Endometrium (tissue), 2 donors: ENCODE data around the gene ARFGEF2.
A peak's percentile ranks its signal among the peaks of the same experiment; 100 is the strongest.
"Not testable (repeated sequence)": the region's sequence is repeated elsewhere in the genome, so short reads cannot be mapped to it uniquely, and the experiment has no call there.

ENCODE experiments used
- FAIRE-seq: peaks from 2 replicates; lab custom pipeline; 2012; peaks lifted over from hg19 to GRCh38; lab: Jason Lieb, UNC
- donor health status: control.
- donor health status: control.

ARFGEF2 gene

DNA sequence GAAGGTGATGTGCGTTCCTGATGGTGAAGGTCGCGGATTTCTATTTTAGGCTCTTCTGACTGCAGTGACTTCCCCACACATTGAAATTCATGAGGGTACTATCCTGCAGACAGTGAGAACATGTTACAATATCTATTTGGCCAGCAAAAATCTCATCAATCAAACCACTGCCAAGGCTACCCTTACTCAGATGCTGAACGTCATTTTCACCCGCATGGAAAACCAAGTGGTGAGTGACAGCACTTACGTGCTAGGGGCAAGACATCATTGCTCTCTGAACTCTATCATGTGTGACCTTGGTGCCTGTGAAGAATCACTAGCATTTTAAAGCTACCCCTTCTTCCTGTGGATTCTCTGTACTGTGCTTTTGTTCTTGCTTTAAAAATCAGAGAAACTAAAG is 31.1 kb downstream of the ARFGEF2 start:
- no peak for FAIRE-seq

DNA sequence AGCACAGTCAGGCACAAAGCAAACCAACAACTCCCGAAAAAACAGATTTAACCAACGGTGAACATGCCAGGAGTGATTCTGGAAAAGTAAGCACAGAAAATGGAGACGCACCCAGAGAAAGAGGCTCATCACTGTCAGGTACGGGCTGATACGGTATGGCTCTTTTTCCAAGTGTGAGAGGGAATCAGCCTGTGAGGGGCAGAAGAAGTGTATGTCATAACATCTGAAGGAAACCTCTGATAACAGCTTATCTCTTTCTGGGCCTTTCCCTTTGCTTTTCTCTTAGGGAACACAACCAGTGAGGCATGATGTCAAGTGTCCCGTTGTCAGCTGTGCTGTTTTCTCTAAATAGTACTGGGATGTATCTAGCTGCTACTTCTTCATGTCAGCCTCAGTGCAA is 32.1 kb downstream of the ARFGEF2 start:
- no peak for FAIRE-seq

DNA sequence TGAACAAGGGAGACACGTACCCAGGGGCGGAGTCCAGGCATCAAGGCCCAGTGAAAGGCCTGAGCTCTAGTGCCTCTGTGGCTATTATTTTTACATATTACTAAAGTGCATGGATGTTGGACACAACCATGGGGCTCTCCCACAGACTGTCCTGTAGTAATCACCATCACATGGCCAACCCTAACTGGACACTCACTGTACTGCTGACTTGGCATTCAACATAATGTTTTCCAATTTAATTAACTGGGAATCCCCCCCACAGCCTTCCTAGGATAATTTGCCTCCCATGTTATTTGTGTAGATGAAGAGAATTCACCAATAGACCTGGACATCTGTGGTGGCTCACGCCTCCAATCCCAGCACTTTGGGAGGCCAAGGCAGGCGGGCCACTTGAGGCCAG is 34.5 kb downstream of the ARFGEF2 start:
- no peak for FAIRE-seq

DNA sequence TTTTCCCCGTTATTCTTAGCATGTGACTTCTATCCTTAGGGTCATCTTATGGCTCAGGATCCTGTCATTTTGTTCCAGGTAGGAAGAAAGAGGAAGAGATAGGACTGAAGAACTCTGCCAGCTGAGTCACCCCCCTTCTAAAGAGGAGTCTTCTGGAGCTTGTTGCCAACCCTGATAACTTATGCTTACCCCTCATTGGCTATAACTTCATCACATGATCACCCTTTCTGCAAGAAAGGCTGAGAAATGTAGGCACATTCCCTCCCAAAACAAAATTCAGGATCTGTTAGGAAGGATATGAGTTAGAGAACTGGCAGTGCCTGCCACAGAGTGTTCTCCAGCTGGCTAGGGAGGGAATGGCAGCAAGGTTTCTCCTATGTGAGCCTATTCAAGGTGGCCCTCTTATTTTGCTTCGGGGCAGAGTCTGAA is 35.6 kb downstream of the ARFGEF2 start:
- FAIRE-seq: no peak

DNA sequence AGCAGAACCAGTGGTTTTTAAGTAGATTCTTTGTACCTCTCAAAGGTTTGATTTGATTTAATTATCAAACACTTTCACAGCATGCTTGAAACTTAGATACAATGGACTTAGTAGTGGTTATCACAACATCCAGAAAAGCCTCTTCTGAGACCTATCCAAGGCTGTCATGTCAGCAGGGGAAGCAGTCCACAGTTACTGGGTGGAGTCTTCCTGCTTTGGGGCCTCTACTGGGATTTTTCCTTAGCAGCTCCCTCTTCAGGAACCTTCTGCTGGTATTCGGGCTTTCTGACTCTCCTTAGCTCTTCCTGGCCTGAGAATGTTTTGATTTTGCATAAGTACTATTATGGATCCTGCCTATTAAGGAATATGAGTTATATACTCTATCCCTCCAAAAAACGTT is 36.0 kb downstream of the ARFGEF2 start:
- FAIRE-seq: no peak

DNA sequence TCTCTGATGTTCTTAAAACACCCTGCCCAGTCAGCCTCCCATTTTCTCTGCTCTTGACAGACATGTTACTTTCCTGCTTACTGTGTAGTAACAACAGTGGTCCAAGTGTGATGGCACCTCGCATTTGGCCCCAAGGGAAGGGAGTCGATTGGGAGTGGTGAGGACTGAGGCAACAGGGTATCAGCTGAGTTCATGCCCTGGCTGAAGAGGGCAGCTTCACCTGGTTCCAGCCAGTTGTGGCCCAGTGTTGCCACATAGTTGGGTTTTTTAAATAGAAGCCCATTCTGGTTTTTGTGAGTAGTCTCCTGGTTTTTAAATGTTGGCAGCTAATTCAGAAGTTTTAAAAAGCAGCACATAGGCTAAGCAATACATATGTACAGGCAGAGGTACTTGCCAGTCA is 37.2 kb downstream of the ARFGEF2 start:
- FAIRE-seq: no peak

DNA sequence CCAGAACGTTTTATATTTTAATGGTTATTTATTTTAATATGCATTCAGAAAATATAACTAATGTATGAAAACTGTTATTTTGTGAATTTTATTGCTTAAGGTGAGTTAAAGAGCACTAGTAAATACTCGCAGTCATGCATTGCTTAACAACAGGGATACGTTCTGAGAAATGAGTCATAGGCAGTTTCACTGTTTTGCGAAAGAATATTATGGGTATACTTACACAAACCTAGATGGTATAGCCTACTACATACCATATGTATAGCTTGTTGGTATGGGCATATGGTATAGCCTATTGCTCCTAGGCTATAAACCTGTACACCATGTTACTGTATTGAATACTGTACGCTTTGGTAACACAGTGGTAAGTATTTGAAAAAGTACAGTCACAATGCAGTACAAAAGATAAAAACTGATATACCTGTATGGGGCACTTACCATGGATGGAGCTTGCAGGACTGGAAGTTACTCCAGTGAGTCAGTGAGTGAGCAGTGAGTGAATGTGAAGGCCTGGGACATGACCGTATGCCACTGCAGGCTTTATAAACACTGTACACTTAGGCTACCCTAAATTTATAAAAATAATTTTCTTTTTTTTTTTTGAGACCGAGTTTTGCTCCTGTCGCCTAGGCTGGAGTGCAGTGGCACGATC is 38.5 kb downstream of the ARFGEF2 start:
- FAIRE-seq: no peak

DNA sequence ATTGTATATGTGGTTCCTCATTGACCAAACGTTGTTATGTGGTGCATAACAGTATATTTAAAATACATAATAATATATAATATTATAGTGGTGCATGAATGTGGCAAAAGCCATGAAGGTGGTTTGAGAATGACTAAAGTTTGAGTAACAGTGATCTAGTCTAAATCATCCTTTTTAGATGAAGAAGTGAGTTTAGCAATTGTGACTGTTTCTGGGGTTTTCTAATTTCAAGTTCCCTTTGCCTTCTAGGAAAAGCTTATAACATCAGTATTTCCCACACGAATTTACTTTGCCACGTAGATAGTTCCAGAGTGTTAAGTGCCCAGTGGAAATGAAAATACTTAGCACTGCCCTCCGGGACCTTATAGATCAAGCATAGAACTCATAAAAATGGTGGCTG is 40.9 kb downstream of the ARFGEF2 start:
- FAIRE-seq: no peak

DNA sequence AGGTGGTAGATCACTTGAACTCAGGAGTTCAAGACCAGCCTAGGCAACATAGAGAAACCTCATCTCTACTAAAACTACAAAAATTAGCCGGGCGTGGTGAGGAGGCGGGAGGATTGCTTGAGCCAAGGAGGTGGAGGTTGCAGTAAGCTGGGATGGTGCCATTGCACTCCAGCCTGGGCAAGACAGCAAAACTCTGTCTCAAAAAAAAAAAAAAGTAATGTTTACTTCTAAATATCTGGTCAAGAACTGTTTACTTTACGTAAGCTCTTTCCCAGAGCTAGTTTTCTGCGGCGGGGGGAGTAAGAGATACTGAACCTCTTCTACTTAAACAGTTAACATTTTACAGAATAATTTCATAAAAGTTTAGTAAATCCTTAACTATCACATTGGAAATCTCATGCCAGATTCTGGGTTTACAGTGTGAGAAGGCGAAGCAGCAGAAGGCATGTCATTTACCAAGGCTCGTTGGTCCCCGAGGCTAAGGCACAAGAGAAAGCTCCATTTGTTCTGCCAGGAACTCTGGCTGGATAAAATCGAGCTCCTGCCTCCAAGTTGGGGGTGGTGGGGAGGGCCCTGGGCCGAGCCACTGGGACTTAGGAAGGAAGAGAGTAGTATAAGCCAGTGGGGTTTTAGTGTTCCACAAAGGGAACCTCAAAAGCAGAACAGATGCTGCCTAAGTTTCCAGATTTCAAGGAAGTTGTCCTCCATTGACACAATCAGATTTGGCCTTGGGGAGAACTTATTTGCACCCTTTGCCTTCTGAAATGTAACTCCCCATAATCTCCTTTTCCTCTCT is 41.7 kb downstream of the ARFGEF2 start:
- no peak for FAIRE-seq

DNA sequence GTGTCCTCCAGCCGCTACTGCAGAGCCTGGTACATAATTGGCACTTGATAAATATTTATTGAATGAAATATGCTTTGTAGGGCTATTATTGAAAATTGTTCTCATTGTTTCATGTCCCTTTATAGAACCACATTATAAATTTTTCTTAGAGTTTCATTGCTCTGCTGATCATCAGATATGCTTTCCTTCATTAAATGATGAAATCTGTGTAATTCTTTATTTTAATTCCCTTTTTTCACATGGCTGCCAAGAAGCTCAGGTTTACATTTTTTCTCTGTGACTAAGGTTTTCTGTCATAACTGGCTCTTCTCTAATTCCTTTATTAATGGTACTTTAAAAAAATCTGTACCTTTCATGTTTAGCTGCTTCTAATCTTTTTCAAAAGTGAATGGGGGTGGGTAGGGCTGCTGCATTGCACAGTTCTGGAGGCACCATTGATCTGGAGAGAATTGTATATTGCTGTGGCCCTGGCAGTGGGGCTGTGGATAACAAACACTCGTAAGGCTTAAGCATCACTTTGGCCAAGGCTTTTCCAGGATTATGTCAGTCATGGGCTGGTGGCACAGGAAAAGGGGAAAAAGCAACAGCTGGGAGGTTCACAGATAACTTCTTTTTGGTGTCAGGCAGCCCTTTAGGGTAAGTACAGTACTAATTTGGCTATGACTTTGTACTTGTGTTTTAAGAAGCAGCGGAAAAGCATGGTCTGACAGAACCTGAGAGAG is 43.8 kb downstream of the ARFGEF2 start:
- FAIRE-seq: peak; percentile 69

DNA sequence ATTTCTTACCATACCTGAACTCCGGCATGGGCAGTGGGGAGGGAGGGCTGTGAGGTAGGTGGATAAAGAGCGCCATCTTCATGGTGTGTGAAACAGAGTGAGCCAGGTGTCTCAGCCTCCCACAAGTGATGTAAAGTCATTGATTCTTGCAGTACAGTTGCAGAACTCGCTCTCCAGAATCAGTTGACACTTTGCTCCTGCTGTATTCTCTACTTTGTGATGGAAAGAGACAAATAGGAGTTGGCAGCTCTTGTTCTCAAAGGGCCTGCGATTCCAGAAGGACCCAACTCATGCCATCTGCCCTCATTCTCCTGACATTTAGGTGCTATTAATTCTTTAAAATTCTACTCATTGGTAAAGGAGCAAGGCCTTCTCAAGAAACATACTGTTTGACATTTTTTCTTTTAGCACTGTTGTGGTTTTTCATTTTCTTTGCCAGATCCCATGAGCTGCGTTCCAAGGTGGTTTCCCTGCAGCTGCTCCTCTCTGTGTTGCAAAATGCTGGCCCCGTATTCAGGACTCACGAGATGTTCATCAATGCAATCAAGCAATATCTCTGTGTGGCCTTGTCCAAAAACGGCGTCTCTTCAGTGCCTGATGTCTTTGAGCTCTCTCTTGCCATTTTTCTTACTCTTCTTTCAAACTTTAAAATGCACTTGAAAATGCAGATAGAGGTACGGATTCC is 49.3 kb downstream of the ARFGEF2 start:
- FAIRE-seq: no peak

DNA sequence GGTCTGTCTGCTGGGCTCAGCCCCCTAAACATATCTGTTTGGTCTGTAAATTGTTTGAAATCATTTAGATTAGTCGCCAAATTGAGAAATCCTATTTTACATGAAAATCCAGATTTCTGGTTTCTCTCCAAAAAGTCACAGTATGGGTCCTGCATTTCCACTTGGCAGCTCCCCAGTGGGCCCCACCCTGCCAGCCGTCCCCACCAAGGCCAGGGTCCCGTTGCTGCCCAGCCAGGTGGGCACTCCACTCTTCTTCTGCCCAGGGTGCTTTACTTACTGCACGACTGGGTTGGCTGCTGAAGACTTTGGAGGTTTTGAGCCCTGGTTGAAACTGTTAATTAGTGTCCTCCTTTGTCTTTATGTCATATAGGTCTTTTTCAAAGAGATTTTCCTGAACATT is 50.4 kb downstream of the ARFGEF2 start:
- FAIRE-seq: no peak

DNA sequence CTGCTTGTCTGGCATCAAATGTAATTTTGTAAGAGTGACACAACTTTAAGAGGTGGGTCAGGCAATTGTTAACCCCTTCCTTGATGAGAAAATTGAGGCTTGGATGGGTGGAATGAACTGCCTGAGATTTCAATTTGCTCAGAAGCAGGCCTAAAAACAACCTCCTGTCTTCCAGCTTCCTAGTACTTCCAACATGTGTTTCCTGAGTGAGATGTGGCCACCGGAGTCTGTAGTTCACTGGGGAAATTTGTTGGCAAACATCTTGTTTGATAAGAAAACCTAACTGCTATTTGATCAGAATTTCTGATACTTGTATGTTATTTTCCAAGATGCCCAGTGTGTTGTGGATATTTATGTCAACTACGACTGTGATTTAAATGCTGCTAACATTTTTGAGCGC is 51.3 kb downstream of the ARFGEF2 start:
- no peak for FAIRE-seq

DNA sequence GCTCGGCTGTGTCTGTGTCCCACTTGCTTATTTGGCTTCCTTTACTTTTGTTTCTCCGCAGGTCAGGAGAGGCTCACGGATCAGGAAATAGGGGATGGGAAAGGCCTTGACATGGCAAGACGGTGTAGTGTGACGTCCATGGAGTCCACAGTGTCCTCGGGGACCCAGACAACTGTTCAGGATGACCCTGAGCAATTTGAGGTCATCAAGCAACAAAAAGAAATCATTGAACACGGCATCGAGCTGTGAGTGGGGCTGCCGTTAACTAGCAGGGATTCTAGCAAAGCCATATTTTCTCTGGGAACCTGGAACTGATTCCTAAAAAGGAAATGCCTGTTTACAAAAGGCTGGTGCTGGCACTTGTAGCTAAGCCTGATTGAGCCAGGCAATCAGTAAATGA is 54.4 kb downstream of the ARFGEF2 start:
- no peak for FAIRE-seq

DNA sequence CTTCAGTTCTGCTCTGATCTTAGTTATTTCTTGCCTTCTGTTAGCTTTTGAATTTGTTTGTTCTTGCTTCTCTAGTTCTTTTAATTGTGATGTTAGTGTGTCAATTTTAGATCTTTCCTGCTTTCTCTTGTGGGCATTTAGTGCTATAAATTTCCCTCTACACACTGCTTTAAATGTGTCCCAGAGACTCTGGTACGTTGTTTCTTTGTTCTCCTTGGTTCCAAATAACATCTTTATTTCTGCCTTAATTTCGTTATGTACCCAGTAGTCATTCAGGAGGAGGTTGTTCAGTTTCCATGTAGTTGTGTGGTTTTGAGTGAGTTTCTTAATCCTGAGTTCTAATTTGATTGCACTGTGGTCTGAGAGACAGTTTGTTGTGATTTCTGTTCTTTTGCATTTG is 58.5 kb downstream of the ARFGEF2 start:
- FAIRE-seq: not testable (repeated sequence)

DNA sequence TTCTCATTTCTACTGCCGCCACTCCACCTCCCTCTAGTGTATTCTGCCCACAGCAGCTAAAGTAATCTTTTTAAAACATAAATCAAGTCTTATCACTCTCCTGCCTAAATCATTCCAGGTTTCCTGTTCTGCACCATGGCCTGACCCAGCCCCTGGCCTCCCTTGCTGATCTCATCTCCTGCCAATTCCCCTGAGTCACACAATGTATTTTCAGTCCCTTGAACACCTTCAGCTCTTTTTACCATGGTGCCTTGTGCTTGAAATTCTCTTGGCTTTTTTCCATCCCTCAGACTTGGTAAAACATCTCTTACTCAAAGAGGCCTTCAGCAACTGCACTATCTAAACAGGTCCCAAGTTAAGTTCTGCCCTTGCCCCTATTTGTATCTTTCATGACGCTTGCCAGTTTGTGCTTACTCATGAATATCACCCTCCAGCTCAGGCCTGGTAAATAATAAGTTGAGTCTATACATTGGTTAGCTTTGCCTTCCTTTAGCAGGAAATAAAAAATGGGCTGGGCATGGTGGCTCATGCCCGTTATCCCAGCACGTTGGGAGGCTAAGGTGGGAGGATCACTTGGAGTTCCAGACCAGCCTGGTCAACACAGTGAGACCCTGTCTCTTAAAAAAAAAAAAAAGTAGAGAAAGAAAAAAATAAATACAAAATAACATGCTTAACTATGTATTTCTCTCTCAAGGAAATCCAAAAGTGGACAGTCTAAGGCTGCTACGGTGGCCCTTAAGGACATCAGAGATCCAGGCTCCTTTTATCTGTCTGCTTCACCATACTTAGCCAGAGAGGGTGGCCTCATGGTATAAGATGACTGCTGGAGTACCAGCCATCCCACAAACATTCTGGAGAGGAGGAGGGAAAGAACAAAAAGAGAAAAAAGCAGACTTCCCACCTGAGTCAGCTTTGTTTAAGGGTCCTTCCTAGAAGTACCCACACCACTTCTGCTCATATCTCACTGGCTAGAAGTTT is 62.2 kb downstream of the ARFGEF2 start:
- FAIRE-seq: no peak

DNA sequence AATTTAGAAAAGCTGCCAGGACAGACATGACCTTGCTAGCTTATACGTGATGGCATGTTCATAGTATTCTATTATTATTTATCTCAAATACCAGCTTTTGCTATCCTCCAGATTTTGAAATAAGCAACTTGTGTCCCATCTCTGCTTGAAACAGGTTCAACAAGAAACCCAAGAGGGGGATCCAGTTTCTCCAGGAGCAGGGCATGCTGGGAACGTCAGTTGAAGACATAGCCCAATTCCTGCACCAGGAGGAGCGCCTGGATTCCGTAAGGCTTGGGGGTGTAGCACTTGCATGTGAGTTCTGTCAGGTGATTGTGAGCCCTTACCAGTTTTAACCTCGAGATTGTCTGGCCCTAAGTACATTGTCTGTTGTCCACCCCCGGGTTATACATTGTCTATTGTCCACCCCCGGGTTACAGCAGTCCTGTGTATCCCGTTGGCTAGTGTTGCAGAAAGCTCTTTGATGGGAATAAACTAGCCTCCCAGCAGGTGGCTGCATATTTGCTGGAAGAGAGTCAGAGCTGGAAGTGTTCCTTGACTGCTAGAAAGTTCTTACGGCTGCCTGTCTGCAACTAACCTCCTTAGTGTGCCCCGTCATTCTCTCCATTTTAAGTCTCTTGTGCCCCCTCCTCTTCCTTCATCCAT is 63.2 kb downstream of the ARFGEF2 start:
- FAIRE-seq: no peak

DNA sequence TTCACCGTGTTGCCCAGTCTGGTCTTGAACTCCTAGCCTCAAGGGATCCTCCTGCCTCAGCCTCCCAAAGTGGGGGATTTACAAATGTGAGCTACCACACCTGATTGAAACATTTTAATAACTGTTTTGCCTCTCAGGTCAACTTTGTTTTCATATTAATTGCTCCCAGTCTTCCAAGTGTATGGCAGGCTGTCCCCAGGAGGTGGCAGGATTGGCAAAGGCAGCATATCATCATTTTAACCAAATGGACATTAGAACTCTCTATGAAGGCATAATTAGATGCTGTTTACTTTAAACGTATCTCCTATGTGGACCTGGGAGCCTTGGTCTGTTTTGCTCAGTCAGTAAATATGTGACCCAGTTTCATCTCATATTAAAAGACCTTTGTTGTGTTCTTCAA is 65.4 kb downstream of the ARFGEF2 start:
- no peak for FAIRE-seq

DNA sequence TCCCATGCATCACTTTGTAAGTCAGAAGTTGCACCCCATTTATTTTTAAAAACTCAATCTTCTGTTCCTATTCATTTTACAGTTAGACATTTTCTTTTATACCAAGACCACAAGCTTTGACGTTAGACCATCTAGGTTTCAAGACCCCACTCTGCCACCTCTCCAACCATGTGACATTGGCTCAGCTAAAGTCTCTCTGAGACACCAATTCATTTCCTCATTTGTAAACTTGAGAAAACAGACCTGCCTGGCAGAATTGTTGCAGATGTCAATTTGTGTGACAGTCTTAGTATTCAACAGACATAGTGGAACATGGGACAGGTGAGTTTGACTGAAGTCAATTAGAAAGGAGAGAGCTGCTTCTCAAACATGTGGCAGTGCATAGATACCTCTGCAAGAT is 69.0 kb downstream of the ARFGEF2 start:
- no peak for FAIRE-seq

DNA sequence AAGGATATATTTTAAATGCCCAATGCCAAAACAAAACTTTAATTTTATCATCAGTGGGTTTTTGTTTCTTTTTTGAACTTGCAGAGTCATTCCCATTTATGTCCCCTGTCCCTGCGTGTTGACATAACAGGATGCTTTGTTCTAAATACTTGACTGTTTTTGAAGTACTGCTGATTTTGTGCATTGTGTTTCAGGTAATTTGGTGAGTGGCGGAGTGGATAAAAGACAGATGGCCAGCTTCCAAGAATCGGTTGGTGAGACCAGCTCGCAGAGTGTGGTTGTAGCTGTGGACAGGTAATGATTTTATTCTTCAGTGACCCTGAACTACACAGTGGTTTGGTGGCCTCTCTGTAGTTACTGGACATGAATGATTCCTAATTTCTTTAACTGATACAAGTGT is 74.1 kb downstream of the ARFGEF2 start:
- no peak for FAIRE-seq
